Tibial artery (tissue), 4 donors: ENCODE results near the gene YARS2.

Source experiments
- DNase-seq, 2 donors: peaks; one replicate each; pipeline ENCODE4 v3.0.0-alpha.2; 2019
- H3K27ac ChIP-seq, 2 donors: fragments of 200-600 bp; sonication (generic) in 1 of 2; 1 replicate in 1 of 2; 2 replicates in 1 of 2; pipeline ENCODE4 v1.5.1; 2018 to 2019; ENCODE audit warnings: mild to moderate bottlenecking in 1 of 2
- H3K27me3 ChIP-seq, 2 donors: fragments of 200-600 bp; sonication (generic) in 1 of 2; one replicate each; pipeline versions ENCODE4 v1.5.1 to v1.6.0; 2016 to 2019
- H3K36me3 ChIP-seq, 3 donors: fragments of 200-600 bp; sonication (generic) in 2 of 3; one replicate each; pipeline ENCODE4 v1.5.1; 2016 to 2019; ENCODE audit warnings: mild to moderate bottlenecking in 2 of 3
- H3K4me1 ChIP-seq, 4 donors: fragments of 200-600 bp; sonication (generic) in 2 of 4; 1 replicate in 3 of 4; 2 replicates in 1 of 4; pipeline ENCODE4 v1.5.1; 2016 to 2019
- H3K4me3 ChIP-seq, 2 donors: fragments of 200-600 bp; sonication (generic) in 1 of 2; 1 replicate in 1 of 2; 2 replicates in 1 of 2; pipeline ENCODE4 v1.5.1; 2018 to 2019; ENCODE audit warnings: mild to moderate bottlenecking in 2 of 2
- H3K9me3 ChIP-seq, 3 donors: fragments of 200-600 bp; sonication (generic) in 1 of 3; one replicate each; pipeline ENCODE4 v1.5.1; 2016 to 2019
- CTCF ChIP-seq, 2 experiments: fragments of 200-600 bp in 1 of 2; fragments of 450-650 bp in 1 of 2; IDR thresholded peaks; one replicate each; pipeline ENCODE4 v1.5.1; 2017 to 2019; ENCODE audit warnings: antibody characterized with exemption in 2 of 2, mild to moderate bottlenecking in 1 of 2, moderate library complexity in 1 of 2
- intact Hi-C: fragments of 100-400 bp; cut with DNase I; formaldehyde crosslinking; loops from one replicate; pipeline ENCODE4 v1.15.0; 2023; ENCODE audit warnings: low total_unique reads

The YARS2 gene

GRCh38 chr12:32698285-32698684 lies 57.4 kb downstream of the YARS2 start:
- DNase-seq = no peak
- Histone ChIP-seq H3K36me3 (peaks cover 0 to 11% (median 4%) of the 10 kb centered on the region in 3 donors), H3K27ac (no peak overlapping the region), H3K9me3 (no peaks in the 10 kb centered on the region), H3K4me3 (no peak overlapping the region), H3K27me3 (no peaks in the 10 kb centered on the region), H3K4me1 (no peaks in the 10 kb centered on the region)
- TF ChIP-seq CTCF (IDR thresholded peaks at IDR 0.05) = no peak
- intact Hi-C loops = no loop called here

- Histone ChIP-seq H3K4me3 (no peak overlapping the region), H3K4me1 (no peaks in the 10 kb centered on the region), H3K27me3 (no peaks in the 10 kb centered on the region), H3K9me3 (no peaks in the 10 kb centered on the region), H3K36me3 (peaks cover 0 to 9% (median 4%) of the 10 kb centered on the region in 3 donors), H3K27ac (no peak overlapping the region)
- intact Hi-C loops = no loop called here
- no peak for DNase-seq
- no peak for TF ChIP-seq CTCF (IDR thresholded peaks at IDR 0.05)
Measured at GRCh38 chr12:32697445-32697844, 58.3 kb downstream of the YARS2 start.
